ENCODE measurements around the gene CEACAM3.

CEACAM3 gene

DNA sequence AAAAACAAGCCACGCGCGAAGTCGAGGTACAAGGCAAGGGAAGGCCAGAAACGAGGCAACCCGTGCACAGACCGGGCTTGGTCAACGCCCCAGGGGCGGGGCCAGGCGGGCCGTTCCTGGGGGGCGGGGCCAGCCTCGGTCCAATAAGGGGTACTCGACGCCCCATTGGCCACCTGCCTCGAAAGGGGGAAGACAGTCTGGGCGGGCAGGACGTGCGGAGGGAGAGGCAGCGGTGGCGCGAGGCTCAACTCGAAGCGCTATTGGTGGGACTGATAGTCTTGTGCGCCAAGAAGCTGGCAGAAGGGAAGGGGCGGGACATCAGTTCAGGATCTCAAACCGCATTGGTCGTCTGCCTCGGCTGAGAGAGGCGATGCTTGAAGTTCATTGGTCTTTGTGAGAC lies 48.2 kb downstream of the CEACAM3 start, which contains the start of gene LYPD4:
Gene LYPD4, minus strand, starts transcription at position 83 of the 400 bp plus-strand sequence. CDS start 5,398 bp downstream, outside the sequence.
- FAIRE-seq (no peak), DNase-seq (ENCODE audit: low spot score) (no peak)

DNA sequence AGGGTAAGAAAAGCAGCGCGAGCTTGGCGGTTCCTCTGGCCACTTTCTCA lies 48.4 kb downstream of the CEACAM3 start, which contains the start of gene DMRTC2:
Gene DMRTC2, plus strand, starts transcription at position 42 of the 50 bp plus-strand sequence. CDS start 2,387 bp downstream, outside the sequence.
- DNase-seq (ENCODE audit: low spot score) = no peak
- FAIRE-seq = no peak

DNA sequence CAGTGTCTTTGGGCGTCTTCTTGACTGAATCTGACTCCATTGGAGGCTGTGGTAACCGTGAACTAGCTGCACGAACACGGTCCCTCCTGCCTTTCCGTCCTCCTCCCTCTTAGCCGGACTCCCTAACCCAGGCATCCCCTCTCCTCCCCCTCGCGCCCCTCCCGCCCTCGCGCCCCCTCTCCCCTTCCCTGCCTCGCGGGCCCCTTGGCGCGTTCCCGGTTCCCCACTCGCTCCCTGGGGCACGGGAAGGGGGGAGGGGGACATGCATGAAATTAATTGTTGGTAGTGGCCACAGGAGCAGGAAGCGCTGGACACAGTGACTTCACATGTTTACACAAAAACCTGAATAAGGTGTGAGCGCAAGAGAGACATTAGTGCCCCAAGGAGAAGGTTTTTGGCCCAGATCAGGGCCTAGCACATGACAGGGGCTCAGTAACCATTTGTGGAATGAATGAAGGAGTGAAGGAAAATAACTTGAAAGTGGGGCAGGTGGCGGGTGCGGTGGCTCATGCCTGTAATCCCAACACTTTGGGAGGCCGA lies 48.7 kb downstream of the CEACAM3 start:
- no peak for FAIRE-seq

DNA sequence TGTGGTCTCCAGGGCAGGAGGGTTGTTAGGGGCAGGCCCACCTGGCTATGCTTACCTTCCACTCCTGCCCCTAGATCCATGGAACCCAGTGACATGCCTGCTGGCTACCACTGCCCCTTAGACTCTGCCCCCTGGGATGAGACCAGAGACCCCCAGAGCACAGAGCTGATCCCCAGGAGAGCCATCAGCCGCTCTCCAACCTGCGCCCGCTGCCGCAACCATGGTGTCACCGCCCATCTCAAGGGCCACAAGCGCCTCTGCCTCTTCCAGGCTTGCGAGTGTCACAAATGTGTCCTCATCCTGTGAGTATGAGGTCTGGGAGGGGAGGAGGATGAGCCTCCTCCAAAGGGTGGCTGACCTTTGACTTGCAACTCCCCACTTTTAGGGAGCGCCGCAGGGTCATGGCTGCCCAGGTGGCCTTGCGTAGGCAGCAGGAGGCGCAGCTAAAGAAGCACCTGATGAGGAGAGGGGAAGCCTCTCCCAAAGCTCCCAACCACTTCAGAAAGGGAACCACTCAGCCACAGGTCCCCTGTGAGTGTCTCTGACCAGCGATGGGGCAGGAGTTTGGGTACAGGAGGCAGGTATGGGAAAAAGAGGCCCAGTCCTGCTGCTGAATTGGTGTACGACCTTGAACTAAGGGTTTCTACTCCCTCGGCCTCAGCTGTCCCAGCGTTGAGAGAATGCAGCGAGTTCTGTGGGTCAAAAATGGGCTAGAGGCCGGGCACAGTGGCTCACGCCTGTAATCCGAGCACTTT lies 51.1 kb downstream of the CEACAM3 start:
- DNase-seq (ENCODE audit: low spot score) (no peak), FAIRE-seq (no peak)

More for the DNA sequence above, 48.7 kb downstream of the CEACAM3 start:
- DNase-seq (ENCODE audit: low spot score) = no peak

DNA sequence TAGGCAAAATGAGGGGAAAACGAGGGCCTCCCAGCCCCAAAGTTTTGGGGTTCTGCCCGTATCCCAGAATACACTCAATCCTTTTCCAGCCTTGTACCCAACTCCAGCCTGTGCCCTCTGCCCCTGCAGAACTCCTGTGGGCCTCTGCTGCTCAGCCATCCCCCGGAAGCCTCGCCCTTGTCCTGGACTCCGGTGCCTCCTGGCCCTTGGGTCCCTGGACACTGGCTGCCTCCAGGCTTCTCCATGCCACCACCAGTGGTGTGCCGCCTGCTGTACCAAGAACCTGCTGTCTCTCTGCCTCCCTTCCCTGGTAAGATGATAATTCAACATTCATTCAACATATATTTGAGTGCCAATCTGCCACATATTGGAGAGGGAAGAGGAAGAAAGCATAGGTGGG lies 52.3 kb downstream of the CEACAM3 start:
- DNase-seq (ENCODE audit: low spot score) (no peak), FAIRE-seq (no peak)

DNA sequence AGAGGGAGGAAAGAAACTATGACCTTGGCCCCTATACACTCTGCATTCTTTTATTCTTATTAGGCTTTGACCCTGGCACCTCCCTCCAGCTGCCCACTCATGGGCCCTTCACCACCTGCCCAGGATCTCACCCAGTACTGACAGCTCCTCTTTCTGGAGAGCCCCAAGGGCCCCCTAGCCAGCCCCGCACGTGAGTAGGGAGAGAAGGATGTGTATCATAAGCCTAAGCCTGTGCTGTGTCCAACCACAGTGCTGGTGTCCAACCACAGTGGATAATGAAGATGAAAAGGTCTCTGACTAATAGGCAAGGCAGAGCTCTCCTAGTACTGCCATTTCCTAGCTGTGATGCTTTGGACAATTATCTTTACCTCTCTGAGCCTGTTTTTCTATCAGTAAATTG lies 52.7 kb downstream of the CEACAM3 start:
- DNase-seq (ENCODE audit: low spot score) (no peak), FAIRE-seq (no peak)

DNA sequence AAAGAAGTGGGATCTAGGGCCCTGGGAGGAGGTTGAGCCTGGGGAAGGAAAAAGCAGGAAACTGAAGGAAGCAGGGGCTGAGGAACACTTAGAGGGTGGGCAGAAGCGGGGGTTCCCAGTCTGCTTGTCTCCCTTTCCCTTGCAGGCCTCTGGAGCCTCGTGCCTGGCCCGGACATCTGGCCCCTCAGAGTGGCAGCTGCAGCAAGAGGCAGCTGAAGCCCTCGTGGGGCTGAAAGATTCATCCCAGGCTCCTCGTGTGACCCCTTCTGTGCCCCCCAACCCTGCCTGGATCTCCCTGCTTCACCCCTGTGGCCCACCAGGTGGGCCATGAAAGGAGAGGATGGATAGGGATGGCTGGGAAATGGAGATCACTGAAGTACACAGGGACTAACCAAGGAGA lies 54.0 kb downstream of the CEACAM3 start:
- DNase-seq (ENCODE audit: low spot score) (no peak), FAIRE-seq (no peak)

DNA sequence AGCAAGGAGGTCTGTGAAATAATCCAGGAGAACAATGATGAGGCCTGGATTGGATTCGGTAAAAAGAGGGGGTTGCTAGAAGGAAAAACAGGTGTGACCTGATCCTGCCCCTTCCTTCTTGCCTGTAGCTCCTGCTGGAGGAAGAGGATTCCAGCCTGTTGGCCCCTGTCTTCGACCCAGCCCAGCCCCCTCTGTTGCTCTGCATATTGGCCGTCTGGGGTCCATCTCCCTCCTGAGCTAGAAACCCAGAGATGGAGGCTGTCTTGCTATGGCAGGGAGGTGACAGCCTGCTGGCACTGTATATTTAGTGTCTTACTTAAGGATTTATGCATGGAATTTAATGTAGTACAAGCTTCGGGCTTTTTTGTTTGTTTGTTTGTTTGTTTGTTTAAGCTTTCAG lies 55.1 kb downstream of the CEACAM3 start:
- DNase-seq (ENCODE audit: low spot score) (no peak), FAIRE-seq (no peak)

DNA sequence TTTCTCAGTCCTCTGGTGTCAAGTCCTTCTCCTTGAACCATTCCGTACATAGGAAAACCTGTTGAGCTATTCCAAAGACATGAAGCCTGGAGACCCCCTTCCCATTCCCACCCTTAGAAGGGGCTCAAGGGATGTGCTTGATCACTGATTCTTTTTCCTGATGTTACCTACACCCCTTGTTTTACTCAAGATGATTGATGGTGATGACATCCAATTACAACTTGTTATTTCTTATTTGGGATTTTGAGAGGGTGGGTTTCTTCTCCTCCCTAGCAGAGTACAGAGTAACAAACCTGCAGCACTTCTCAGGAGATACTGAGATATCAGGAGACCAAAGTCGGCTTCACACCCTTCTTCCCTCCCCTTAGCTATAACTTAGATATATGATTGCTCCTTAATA lies 57.0 kb downstream of the CEACAM3 start:
- FAIRE-seq (no peak), DNase-seq (ENCODE audit: low spot score) (no peak)

DNA sequence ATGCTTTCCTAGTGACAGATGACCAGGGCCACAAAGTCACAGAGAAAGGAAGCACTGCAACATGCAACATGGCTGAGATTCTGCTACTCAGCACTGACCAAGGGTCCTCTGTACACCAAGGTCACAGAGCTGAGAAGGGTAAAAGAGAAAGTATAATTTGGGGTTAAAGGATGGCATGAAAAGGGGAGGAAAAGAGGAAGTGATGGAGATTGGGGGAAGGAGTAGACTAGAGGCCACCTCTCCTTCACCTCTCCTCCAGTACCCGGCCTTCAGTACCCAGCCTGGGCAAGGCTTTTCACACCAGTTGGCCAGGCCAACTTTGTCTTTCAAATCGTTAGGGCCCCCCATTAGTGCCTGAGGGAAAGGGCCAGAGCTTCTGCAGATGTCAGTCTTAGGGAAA lies 57.4 kb downstream of the CEACAM3 start:
- FAIRE-seq (no peak), DNase-seq (ENCODE audit: low spot score) (no peak)

DNA sequence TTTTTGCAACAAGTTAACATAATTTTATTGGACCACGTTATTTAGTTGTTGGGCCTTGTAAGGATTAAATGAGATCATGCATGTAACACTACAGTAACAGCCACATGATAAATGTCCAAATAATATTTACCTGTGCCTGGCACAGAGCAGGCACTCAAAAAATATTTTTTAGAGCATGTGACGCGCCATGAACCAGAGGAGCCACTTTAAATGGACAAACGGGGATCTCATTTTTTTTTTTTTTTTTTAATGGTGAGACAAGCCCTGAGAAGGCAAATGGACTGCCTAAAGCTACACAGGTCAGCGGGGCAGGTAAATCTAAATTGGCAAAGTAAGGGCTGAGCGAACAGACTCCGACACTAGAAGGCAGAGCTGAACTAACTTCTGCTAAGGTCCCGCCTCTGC lies 62.8 kb downstream of the CEACAM3 start:
- DNase-seq (ENCODE audit: low spot score) (no peak), FAIRE-seq (no peak)

DNA sequence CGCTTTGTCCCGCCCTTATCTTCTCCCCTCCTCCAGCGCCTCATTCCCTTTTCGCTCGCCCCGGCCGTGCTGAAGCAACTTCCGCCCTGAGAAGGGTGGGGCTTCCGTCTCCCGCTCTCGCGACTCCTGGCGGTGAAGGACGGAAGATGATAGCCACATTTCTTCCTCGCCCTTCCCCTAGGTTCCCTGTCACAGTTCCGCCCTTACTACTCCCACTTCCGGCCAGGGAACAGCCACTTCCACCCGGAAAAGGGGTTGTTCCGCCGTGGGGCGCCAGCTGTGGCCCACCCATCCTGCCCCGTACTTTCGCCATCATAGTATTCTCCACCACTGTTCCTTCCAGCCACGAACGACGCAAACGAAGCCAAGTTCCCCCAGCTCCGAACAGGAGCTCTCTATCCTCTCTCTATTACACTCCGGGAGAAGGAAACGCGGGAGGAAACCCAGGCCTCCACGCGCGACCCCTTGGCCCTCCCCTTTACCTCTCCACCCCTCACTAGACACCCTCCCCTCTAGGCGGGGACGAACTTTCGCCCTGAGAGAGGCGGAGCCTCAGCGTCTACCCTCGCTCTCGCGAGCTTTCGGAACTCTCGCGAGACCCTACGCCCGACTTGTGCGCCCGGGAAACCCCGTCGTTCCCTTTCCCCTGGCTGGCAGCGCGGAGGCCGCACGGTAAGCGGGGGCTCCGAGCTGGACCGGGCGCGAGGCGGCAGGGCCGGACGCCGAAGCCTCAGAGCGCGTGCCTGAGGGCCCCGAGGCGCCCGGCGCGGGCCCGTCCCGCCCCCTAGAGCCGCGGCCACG lies 63.4 kb downstream of the CEACAM3 start, which contains the start of gene RPS19:
Gene RPS19, plus strand, starts transcription at position 638 of the 801 bp plus-strand sequence. CDS start 520 bp downstream, outside the sequence.
- peak; percentile 94 for DNase-seq (ENCODE audit: low spot score)
- FAIRE-seq = peak; percentile 86

DNA sequence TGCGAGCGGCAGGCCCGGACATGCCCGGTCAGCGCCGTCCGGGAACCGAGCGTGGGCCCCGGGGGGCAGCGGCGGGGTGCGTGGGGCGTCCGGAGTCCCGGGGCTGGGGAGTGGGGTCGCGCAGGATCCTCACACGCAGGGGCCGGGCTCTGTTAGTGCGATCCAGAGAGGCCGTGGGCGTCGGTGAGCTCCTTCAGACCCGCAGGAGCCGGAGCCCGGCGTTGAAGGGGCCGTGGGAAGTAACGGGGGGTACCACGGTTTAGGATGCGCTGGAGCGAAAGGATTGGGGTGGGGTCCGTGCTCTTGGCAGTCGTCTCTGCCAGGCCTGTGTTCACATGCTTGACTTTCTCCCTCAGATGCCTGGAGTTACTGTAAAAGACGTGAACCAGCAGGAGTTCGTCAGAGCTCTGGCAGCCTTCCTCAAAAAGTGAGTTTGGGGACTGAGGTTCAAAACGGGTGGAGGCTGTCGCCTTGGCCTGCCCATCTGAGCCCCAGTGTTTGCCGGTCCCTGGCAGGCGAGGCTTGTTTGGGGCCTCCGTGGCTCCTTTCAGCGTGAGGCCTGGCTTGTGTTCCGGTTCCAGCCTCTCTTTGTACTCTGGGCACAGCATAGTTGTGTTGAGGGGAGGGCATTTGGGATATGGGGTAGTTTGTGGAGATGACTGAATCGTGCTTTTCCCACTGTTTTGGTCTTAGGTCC lies 64.2 kb downstream of the CEACAM3 start:
- no peak for DNase-seq (ENCODE audit: low spot score)
- FAIRE-seq = no peak
